Neural crest cell (in vitro differentiated cells): Measurements from ENCODE around the gene PGP. TPM values are rescaled to one million over a fixed set of nuclear protein-coding genes. Genes with fewer than 3 reads are reported as not detected.
"Not testable (repeated sequence)": the region's sequence is repeated elsewhere in the genome, so short reads cannot be mapped to it uniquely, and the experiment has no call there.

ENCODE experiments used
- DNase-seq: peaks from one replicate; pipeline ENCODE4 v3.0.0; 2021; ENCODE audit warnings: low read depth, mixed read lengths, low spot score
- H3K27ac Mint-ChIP-seq: one replicate; pipeline ENCODE4 v1.8.0; 2021; ENCODE audit warnings: mild to moderate bottlenecking, mixed read lengths; ENCODE audit not compliant: unreplicated experiment
- H3K27me3 Mint-ChIP-seq: 2 replicates; pipeline ENCODE4 v1.8.0; 2021; ENCODE audit warnings: low read depth, mild to moderate bottlenecking, mixed read lengths
- H3K36me3 Mint-ChIP-seq: 2 replicates; pipeline ENCODE4 v1.8.0; 2021; ENCODE audit warnings: low read depth, mild to moderate bottlenecking, mixed read lengths
- H3K4me1 Mint-ChIP-seq: 2 replicates; pipeline ENCODE4 v1.8.0; 2021; ENCODE audit warnings: mixed read lengths
- H3K4me3 Mint-ChIP-seq: one replicate; pipeline ENCODE4 v1.8.0; 2021; ENCODE audit warnings: mild to moderate bottlenecking, mixed read lengths
- H3K9me3 Mint-ChIP-seq: 2 replicates; pipeline ENCODE4 v1.8.0; 2021; ENCODE audit warnings: mixed read lengths
- total RNA-seq: library from RNA; stranded (reverse); gene quantifications from 2 replicates; pipeline ENCODE4 v1.2.1, GENCODE V29; 2021
- TF ChIP-seq, protein P1 (sequence below): fragments of 200-600 bp; sonication (generic); conservative IDR thresholded peaks from 2 replicates; pipeline ENCODE4 v1.5.0; 2021; ENCODE audit warnings: antibody characterized with exemption, mild to moderate bottlenecking

Gene PGP
- total RNA-seq, 1 donor from 2014 or later: 50.2 TPM

- Mint-ChIP-seq H3K36me3 (peaks cover 5% of the 10 kb centered on the region), H3K27me3 (peaks cover 15% of the 10 kb centered on the region), H3K4me1 (peaks cover 23% of the 10 kb centered on the region), H3K4me3 (peak overlapping the region; percentile 83), H3K27ac (no peak overlapping the region), H3K9me3 (no peaks in the 10 kb centered on the region)
- no peak for DNase-seq
- TF ChIP-seq, protein P1, sequence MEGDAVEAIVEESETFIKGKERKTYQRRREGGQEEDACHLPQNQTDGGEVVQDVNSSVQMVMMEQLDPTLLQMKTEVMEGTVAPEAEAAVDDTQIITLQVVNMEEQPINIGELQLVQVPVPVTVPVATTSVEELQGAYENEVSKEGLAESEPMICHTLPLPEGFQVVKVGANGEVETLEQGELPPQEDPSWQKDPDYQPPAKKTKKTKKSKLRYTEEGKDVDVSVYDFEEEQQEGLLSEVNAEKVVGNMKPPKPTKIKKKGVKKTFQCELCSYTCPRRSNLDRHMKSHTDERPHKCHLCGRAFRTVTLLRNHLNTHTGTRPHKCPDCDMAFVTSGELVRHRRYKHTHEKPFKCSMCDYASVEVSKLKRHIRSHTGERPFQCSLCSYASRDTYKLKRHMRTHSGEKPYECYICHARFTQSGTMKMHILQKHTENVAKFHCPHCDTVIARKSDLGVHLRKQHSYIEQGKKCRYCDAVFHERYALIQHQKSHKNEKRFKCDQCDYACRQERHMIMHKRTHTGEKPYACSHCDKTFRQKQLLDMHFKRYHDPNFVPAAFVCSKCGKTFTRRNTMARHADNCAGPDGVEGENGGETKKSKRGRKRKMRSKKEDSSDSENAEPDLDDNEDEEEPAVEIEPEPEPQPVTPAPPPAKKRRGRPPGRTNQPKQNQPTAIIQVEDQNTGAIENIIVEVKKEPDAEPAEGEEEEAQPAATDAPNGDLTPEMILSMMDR: no peak
These were observed 10.1 kb downstream of the PGP start for GRCh38 chr16:2204416-2205103.

- not testable (repeated sequence) for H3K9me3 Mint-ChIP-seq, H3K27ac Mint-ChIP-seq, DNase-seq, H3K36me3 Mint-ChIP-seq
- peak overlapping the region; percentile 83 for H3K4me3 Mint-ChIP-seq
- peaks cover 23% of the 10 kb centered on the region for H3K4me1 Mint-ChIP-seq
- peaks cover 22% of the 10 kb centered on the region for H3K27me3 Mint-ChIP-seq
These were observed 11.4 kb downstream of the PGP start for GRCh38 chr16:2203119-2203688.

GRCh38 chr16:2200313-2200712 lies 14.3 kb downstream of the PGP start:
- no peak overlapping the region for H3K27ac Mint-ChIP-seq
- DNase-seq: no peak
- H3K27me3 Mint-ChIP-seq: peaks cover 30% of the 10 kb centered on the region
- TF ChIP-seq, protein P1: no peak
- no peaks in the 10 kb centered on the region for H3K36me3 Mint-ChIP-seq
- peak overlapping the region; percentile 27 for H3K4me3 Mint-ChIP-seq
- H3K9me3 Mint-ChIP-seq: no peaks in the 10 kb centered on the region
- H3K4me1 Mint-ChIP-seq: peaks cover 10% of the 10 kb centered on the region

- peaks cover 14% of the 10 kb centered on the region for H3K4me1 Mint-ChIP-seq
- peaks cover 33% of the 10 kb centered on the region for H3K27me3 Mint-ChIP-seq
- TF ChIP-seq, protein P1: no peak
- no peaks in the 10 kb centered on the region for H3K9me3 Mint-ChIP-seq
- no peaks in the 10 kb centered on the region for H3K36me3 Mint-ChIP-seq
- H3K4me3 Mint-ChIP-seq: peak overlapping the region; percentile 27
- H3K27ac Mint-ChIP-seq: no peak overlapping the region
- no peak for DNase-seq
These were observed 15.0 kb downstream of the PGP start for GRCh38 chr16:2199621-2200139.

DNA sequence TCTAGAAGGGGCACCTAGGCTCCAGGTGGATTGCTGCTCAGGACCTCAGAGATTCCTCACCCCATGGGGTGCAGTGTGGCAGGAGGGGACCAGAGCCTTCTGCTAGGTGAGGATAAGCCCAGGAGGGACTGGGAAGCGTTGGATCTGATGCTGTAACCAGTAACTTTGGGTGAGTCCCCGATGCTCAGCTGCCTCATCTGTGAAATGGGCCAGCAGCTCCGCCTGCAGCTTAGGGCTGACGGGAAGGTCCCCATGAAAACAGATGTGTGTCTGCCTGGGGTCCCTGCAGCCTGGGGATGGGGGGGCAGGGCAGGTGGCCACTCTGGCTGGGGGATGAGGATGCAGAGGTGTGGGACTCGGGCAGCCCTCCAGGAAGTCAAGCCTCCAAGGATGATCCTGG lies 15.5 kb downstream of the PGP start:
- H3K36me3 Mint-ChIP-seq: no peaks in the 10 kb centered on the region

More for the DNA sequence above, 15.5 kb downstream of the PGP start:
- peak overlapping the region; percentile 81 for H3K4me3 Mint-ChIP-seq
- TF ChIP-seq, protein P1: no peak
- DNase-seq: no peak
- H3K9me3 Mint-ChIP-seq: no peaks in the 10 kb centered on the region
- H3K27me3 Mint-ChIP-seq: peaks cover 34% of the 10 kb centered on the region
- no peak overlapping the region for H3K27ac Mint-ChIP-seq
- H3K4me1 Mint-ChIP-seq: peaks cover 10% of the 10 kb centered on the region
